Lower leg skin (tissue), 3 donors: ENCODE measurements around the gene EFNA4.

ENCODE experiments used
- CTCF ChIP-seq, 3 donors: fragments of 450-650 bp; IDR thresholded peaks; one replicate each; pipeline ENCODE4 v1.5.1; 2016; ENCODE audit warnings: antibody characterized with exemption in 3 of 3, mild to moderate bottlenecking in 3 of 3, moderate library complexity in 2 of 3
- POLR2A ChIP-seq, 2 donors: fragments of 450-650 bp; IDR thresholded peaks; one replicate each; pipeline ENCODE4 v1.6.1; 2016 to 2017; ENCODE audit warnings: antibody characterized with exemption in 2 of 2, mild to moderate bottlenecking in 1 of 2, moderate library complexity in 1 of 2

GRCh38 chr1:155018617-155019348 is 44.8 kb upstream of the EFNA4 start:
- TF ChIP-seq POLR2A (IDR thresholded peaks at IDR 0.05) (no peak), CTCF (IDR thresholded peaks at IDR 0.05) (no peak)
